ENCODE results near the gene SEC61A1. TPM values are rescaled to one million over a fixed set of nuclear protein-coding genes. Genes with fewer than 3 reads are reported as not detected.

Gene SEC61A1
- total RNA-seq, 1 experiment from 2014 or later: 246 TPM

GRCh38 chr3:128041344-128041743 lies 10.9 kb upstream of the SEC61A1 start:
- no TSS peak for BruUV-seq (replicated peaks)
- TF ChIP-seq TCF7L2 (IDR thresholded peaks at IDR 0.05; ENCODE audit: low read depth, low read length) (no peak), POLR2AphosphoS5 (IDR thresholded peaks at IDR 0.05; ENCODE audit: low read depth, low read length) (no peak), CTCF (IDR thresholded peaks at IDR 0.05) (no peak), SIN3A (IDR thresholded peaks at IDR 0.05; ENCODE audit: borderline replicate concordance, insufficient read depth, low read depth, low read length) (no peak), REST (IDR thresholded peaks at IDR 0.05; ENCODE audit: insufficient read depth in 1 of 2, low read depth in 2 of 2, low read length in 1 of 2) (no peak)
- H3K27me3 ChIP-seq (ENCODE audit: control insufficient read depth, insufficient read depth, low read length): peaks cover 25% of the 10 kb centered on the region
- CTCF ChIA-PET: no interaction called here
- no peak for ATAC-seq
- in situ Hi-C loops (cut with HindIII; ENCODE audit: low pct_unique_long_range_greater_than_20kb, low sequenced_read_pairs) (no loop called here), intact Hi-C loops (cut with micrococcal nuclease; ENCODE audit: unreplicated experiment) (no loop called here)
- no peak overlapping the region for H3K27ac ChIP-seq (ENCODE audit: low read length)
- no peaks in the 10 kb centered on the region for H3K4me1 ChIP-seq (ENCODE audit: control insufficient read depth, insufficient read depth, low read length)
- POLR2A ChIA-PET: no interaction called here
- H3K9me3 ChIP-seq (ENCODE audit: control insufficient read depth, insufficient read depth, low read depth, low read length): no peaks in the 10 kb centered on the region
- no peak overlapping the region for H3K4me3 ChIP-seq (ENCODE audit: low read depth in 2 of 2, low read length in 2 of 2)
- no peak for DNase-seq (ENCODE audit: low read depth, low spot score)
- no peaks in the 10 kb centered on the region for H3K36me3 ChIP-seq (ENCODE audit: control insufficient read depth, insufficient read depth, low read length)

- no peak overlapping the region for H3K27ac ChIP-seq (ENCODE audit: low read length)
- DNase-seq (ENCODE audit: low read depth, low spot score) (no peak), ATAC-seq (no peak)
- no TSS peak for BruUV-seq (replicated peaks)
- CTCF ChIA-PET: no interaction called here
- peaks cover 10% of the 10 kb centered on the region for H3K27me3 ChIP-seq (ENCODE audit: control insufficient read depth, insufficient read depth, low read length)
- no peak overlapping the region for H3K4me3 ChIP-seq (ENCODE audit: low read depth in 2 of 2, low read length in 2 of 2)
- peaks cover 21% of the 10 kb centered on the region for H3K4me1 ChIP-seq (ENCODE audit: control insufficient read depth, insufficient read depth, low read length)
- TF ChIP-seq CTCF (IDR thresholded peaks at IDR 0.05): no peak
- TF ChIP-seq POLR2AphosphoS5 (IDR thresholded peaks at IDR 0.05; ENCODE audit: low read depth, low read length): no peak
- no peak for TF ChIP-seq REST (IDR thresholded peaks at IDR 0.05; ENCODE audit: insufficient read depth in 1 of 2, low read depth in 2 of 2, low read length in 1 of 2)
- TF ChIP-seq SIN3A (IDR thresholded peaks at IDR 0.05; ENCODE audit: borderline replicate concordance, insufficient read depth, low read depth, low read length): no peak
- no peak for TF ChIP-seq TCF7L2 (IDR thresholded peaks at IDR 0.05; ENCODE audit: low read depth, low read length)
- peaks cover 18% of the 10 kb centered on the region for H3K36me3 ChIP-seq (ENCODE audit: control insufficient read depth, insufficient read depth, low read length)
- no peaks in the 10 kb centered on the region for H3K9me3 ChIP-seq (ENCODE audit: control insufficient read depth, insufficient read depth, low read depth, low read length)
- POLR2A ChIA-PET: no interaction called here
- intact Hi-C loops (cut with micrococcal nuclease; ENCODE audit: unreplicated experiment): no loop called here
- in situ Hi-C loops (cut with HindIII; ENCODE audit: low pct_unique_long_range_greater_than_20kb, low sequenced_read_pairs): no loop called here
Measured at GRCh38 chr3:128050597-128050996, 1.6 kb upstream of the SEC61A1 start.
